Measurements from ENCODE around the gene KANK2. TPM values are rescaled to one million over a fixed set of nuclear protein-coding genes. Genes with fewer than 3 reads are reported as not detected.

Gene KANK2
- total and polyA plus RNA-seq, 9 donors, result 71.5 to 150 (median 116) TPM

Other genes starting within 250 kb of the KANK2 start
- 60.2 TPM for gene SMARCA4, start 236.5 kb downstream of the KANK2 start, total RNA-seq
- gene SMARCA4, start 236.5 kb downstream of the KANK2 start, polyA plus RNA-seq (ENCODE audit: insufficient read depth in 1 of 8, insufficient read length in 8 of 8, low replicate concordance in 1 of 8), result 100 to 1,000 TPM in 6 of 8 donors, 10 to 100 TPM in 2; 91.3 to 121 (median 104) TPM
- gene LDLR, start 108.1 kb downstream of the KANK2 start, total RNA-seq, result 13.9 TPM
- gene LDLR, start 108.1 kb downstream of the KANK2 start, polyA plus RNA-seq (ENCODE audit: insufficient read depth in 1 of 8, insufficient read length in 8 of 8, low replicate concordance in 1 of 8), result 10 to 100 TPM; 16.8 to 34.3 (median 23.9) TPM
- 18.7 TPM for gene SPC24, start 41.8 kb downstream of the KANK2 start, total RNA-seq
- gene SPC24, start 41.8 kb downstream of the KANK2 start, polyA plus RNA-seq (ENCODE audit: insufficient read depth in 1 of 8, insufficient read length in 8 of 8, low replicate concordance in 1 of 8), result 10 to 100 TPM; 10.8 to 18.7 (median 14.4) TPM
- 0.44 TPM for gene ANGPTL8, start 42.1 kb upstream of the KANK2 start, total RNA-seq
- gene ANGPTL8, start 42.1 kb upstream of the KANK2 start, polyA plus RNA-seq (ENCODE audit: insufficient read depth in 1 of 8, insufficient read length in 8 of 8, low replicate concordance in 1 of 8), result under 1 TPM in 6 of 8 donors, not detected in 2; 0.18 to 0.53 (median 0.45) TPM
- 23.7 TPM for gene DOCK6, start 65.0 kb upstream of the KANK2 start, total RNA-seq
- 10 to 100 TPM; 25.4 to 53.7 (median 41.9) TPM for gene DOCK6, start 65.0 kb upstream of the KANK2 start, polyA plus RNA-seq (ENCODE audit: insufficient read depth in 1 of 8, insufficient read length in 8 of 8, low replicate concordance in 1 of 8)
- not detected for gene TSPAN16, start 98.6 kb upstream of the KANK2 start, total RNA-seq
- gene TSPAN16, start 98.6 kb upstream of the KANK2 start, polyA plus RNA-seq (ENCODE audit: insufficient read depth in 1 of 8, insufficient read length in 8 of 8, low replicate concordance in 1 of 8), result not detected
- gene RAB3D, start 142.1 kb upstream of the KANK2 start, total RNA-seq, result 4.3 TPM
- gene RAB3D, start 142.1 kb upstream of the KANK2 start, polyA plus RNA-seq (ENCODE audit: insufficient read depth in 1 of 8, insufficient read length in 8 of 8, low replicate concordance in 1 of 8), result 10 to 100 TPM in 1 of 8 donors, 1 to 10 TPM in 7; 4.1 to 10.7 (median 6.6) TPM
- 48.2 TPM for gene TMEM205, start 148.7 kb upstream of the KANK2 start, total RNA-seq
- gene TMEM205, start 148.7 kb upstream of the KANK2 start, polyA plus RNA-seq (ENCODE audit: insufficient read depth in 1 of 8, insufficient read length in 8 of 8, low replicate concordance in 1 of 8), result 10 to 100 TPM; 40.1 to 53.6 (median 45.5) TPM
- gene CCDC159, start 149.0 kb upstream of the KANK2 start, total RNA-seq, result 5.2 TPM
- 10 to 100 TPM in 2 of 8 donors, 1 to 10 TPM in 6; 5.1 to 13.7 (median 8.3) TPM for gene CCDC159, start 149.0 kb upstream of the KANK2 start, polyA plus RNA-seq (ENCODE audit: insufficient read depth in 1 of 8, insufficient read length in 8 of 8, low replicate concordance in 1 of 8)
- gene PLPPR2, start 157.9 kb upstream of the KANK2 start, total RNA-seq, result 4.8 TPM
- gene PLPPR2, start 157.9 kb upstream of the KANK2 start, polyA plus RNA-seq (ENCODE audit: insufficient read depth in 1 of 8, insufficient read length in 8 of 8, low replicate concordance in 1 of 8), result 10 to 100 TPM; 11.0 to 16.7 (median 13.1) TPM
- gene SWSAP1, start 177.1 kb upstream of the KANK2 start, total RNA-seq, result 1.3 TPM
- gene SWSAP1, start 177.1 kb upstream of the KANK2 start, polyA plus RNA-seq (ENCODE audit: insufficient read depth in 1 of 8, insufficient read length in 8 of 8, low replicate concordance in 1 of 8), result 1 to 10 TPM; 1.4 to 1.9 (median 1.7) TPM
- 3.0 TPM for gene EPOR, start 186.8 kb upstream of the KANK2 start, total RNA-seq
- gene EPOR, start 186.8 kb upstream of the KANK2 start, polyA plus RNA-seq (ENCODE audit: insufficient read depth in 1 of 8, insufficient read length in 8 of 8, low replicate concordance in 1 of 8), result 1 to 10 TPM; 2.4 to 5.3 (median 3.7) TPM
- 0.31 TPM for gene RGL3, start 221.8 kb upstream of the KANK2 start, total RNA-seq
- gene RGL3, start 221.8 kb upstream of the KANK2 start, polyA plus RNA-seq (ENCODE audit: insufficient read depth in 1 of 8, insufficient read length in 8 of 8, low replicate concordance in 1 of 8), result 1 to 10 TPM in 1 of 8 donors, under 1 TPM in 7; 0.12 to 2.3 (median 0.43) TPM
- 0.22 TPM for gene ODAD3, start 237.6 kb upstream of the KANK2 start, total RNA-seq
- gene ODAD3, start 237.6 kb upstream of the KANK2 start, polyA plus RNA-seq (ENCODE audit: insufficient read depth in 1 of 8, insufficient read length in 8 of 8, low replicate concordance in 1 of 8), result under 1 TPM; 0.11 to 0.49 (median 0.21) TPM
- 80.5 TPM for gene PRKCSH, start 238.1 kb upstream of the KANK2 start, total RNA-seq
- 100 to 1,000 TPM; 161 to 260 (median 201) TPM for gene PRKCSH, start 238.1 kb upstream of the KANK2 start, polyA plus RNA-seq (ENCODE audit: insufficient read depth in 1 of 8, insufficient read length in 8 of 8, low replicate concordance in 1 of 8)

Measured in muscle of leg (tissue), 9 donors.